SK-N-SH (cell line): ENCODE measurements around the gene GRK1. TPM values are rescaled to one million over a fixed set of nuclear protein-coding genes. Genes with fewer than 3 reads are reported as not detected.

Experiments used
- CTCF ChIA-PET: fragments of 300-600, 350-600 bp; formaldehyde crosslinking; extraction: SDS; loops from one replicate; lab custom pipeline; 2021; lab: Yijun Ruan, JAX
- POLR2A ChIA-PET: fragments of 350-600 bp; sonication (Branson Sonifier 250); formaldehyde crosslinking; extraction: SDS; loops from one replicate; lab custom pipeline; 2020; ENCODE audit warnings: antibody characterized with exemption, inconsistent platforms; lab: Yijun Ruan, JAX
- DNase-seq: peaks from one replicate; pipeline ENCODE4 v3.0.0; 2012
- H2AFZ ChIP-seq: fragments of 200-600 bp; sonication (generic); 2 replicates; pipeline ENCODE4 v1.8.1; 2016; ENCODE audit warnings: antibody characterized with exemption, mild to moderate bottlenecking, low read depth
- H3F3A ChIP-seq: fragments of 200-600 bp; sonication (generic); replicated peaks from 2 replicates; pipeline ENCODE3; 2016; ENCODE audit warnings: antibody characterized with exemption, mild to moderate bottlenecking; ENCODE audit not compliant: insufficient read depth
- H3K27ac ChIP-seq, 2 experiments: fragments of 200-500 bp in 1 of 2; fragments of 200-600 bp in 1 of 2; sonication (Bioruptor generic) in 1 of 2; sonication (generic), shearing (Covaris generic) in 1 of 2; 2 replicates each; pipeline versions ENCODE4 v1.5.1 to v1.6.1; 2014 to 2016; ENCODE audit warnings: low read depth in 2 of 2, inconsistent platforms in 1 of 2, low read length in 1 of 2, mild to moderate bottlenecking in 1 of 2, mixed read lengths in 1 of 2
- H3K27me3 ChIP-seq: fragments of 200-600 bp; sonication (generic), shearing (Covaris generic); 2 replicates; pipeline ENCODE4 v1.6.1; 2016; ENCODE audit warnings: mixed run types; ENCODE audit not compliant: insufficient read depth
- H3K36me3 ChIP-seq, 2 experiments: fragments of 200-500 bp in 1 of 2; fragments of 200-600 bp in 1 of 2; sonication (Bioruptor generic) in 1 of 2; sonication (generic) in 1 of 2; replicated peaks in 1 of 2; 2 replicates each; pipeline versions ENCODE3 to v1.5.1; 2014 to 2016; ENCODE audit warnings: low read length in 1 of 2, mild to moderate bottlenecking in 1 of 2; ENCODE audit not compliant: insufficient read depth in 2 of 2, control insufficient read depth in 1 of 2
- H3K4me1 ChIP-seq, 2 experiments: fragments of 200-500 bp in 1 of 2; fragments of 200-600 bp in 1 of 2; sonication (Bioruptor generic) in 1 of 2; sonication (generic), shearing (Covaris generic) in 1 of 2; 2 replicates each; pipeline versions ENCODE4 v1.5.1 to v1.6.1; 2014 to 2016; ENCODE audit warnings: low read depth in 1 of 2, low read length in 1 of 2, mixed run types in 1 of 2; ENCODE audit not compliant: insufficient read depth in 2 of 2, control insufficient read depth in 1 of 2
- H3K4me2 ChIP-seq: fragments of 200-600 bp; sonication (generic), shearing (Covaris generic); 2 replicates; pipeline ENCODE4 v1.6.1; 2017; ENCODE audit warnings: mixed run types
- H3K4me3 ChIP-seq, 2 experiments: fragments of 200-500 bp in 1 of 2; fragments of 200-600 bp in 1 of 2; sonication (Bioruptor generic) in 1 of 2; sonication (generic), shearing (Covaris generic) in 1 of 2; 2 replicates each; pipeline versions ENCODE4 v1.5.1 to v1.8.1; 2014 to 2016; ENCODE audit warnings: low read depth in 2 of 2, inconsistent platforms in 1 of 2, low read length in 1 of 2, mild to moderate bottlenecking in 1 of 2, mixed read lengths in 1 of 2, moderate library complexity in 1 of 2
- H3K79me2 ChIP-seq: fragments of 200-600 bp; sonication (generic); 2 replicates; pipeline ENCODE4 v1.8.1; 2017; ENCODE audit warnings: mild to moderate bottlenecking; ENCODE audit not compliant: insufficient read depth
- H3K9ac ChIP-seq: fragments of 200-600 bp; sonication (generic); 2 replicates; pipeline ENCODE4 v1.6.1; 2017; ENCODE audit warnings: mixed run types
- H3K9me2 ChIP-seq: fragments of 200-600 bp; sonication (generic); 2 replicates; pipeline ENCODE4 v1.6.1; 2017; ENCODE audit warnings: mixed run types
- H3K9me3 ChIP-seq: fragments of 200-600 bp; sonication (generic); 2 replicates; pipeline ENCODE4 v1.6.1; 2017; ENCODE audit warnings: mixed run types, mild to moderate bottlenecking, moderate library complexity
- H4K20me1 ChIP-seq: fragments of 200-600 bp; sonication (generic); 2 replicates; pipeline ENCODE4 v1.6.1; 2017; ENCODE audit warnings: mild to moderate bottlenecking, mixed run types; ENCODE audit not compliant: insufficient read depth
- CHD2 ChIP-seq: fragments of 150-350 bp; IDR thresholded peaks from 2 replicates; pipeline ENCODE4 v1.6.1; 2018; ENCODE audit warnings: low read length; ENCODE audit not compliant: partially characterized antibody
- EP300 ChIP-seq, 2 experiments: IDR thresholded peaks; 2 replicates each; pipeline versions ENCODE4 v1.4.0 to v1.6.1; 2012; ENCODE audit warnings: borderline replicate concordance in 1 of 2, low read depth in 1 of 2, low read length in 1 of 2
- EZH2phosphoT487 ChIP-seq: fragments of 200-600 bp; sonication (generic); IDR thresholded peaks from 2 replicates; pipeline ENCODE4 v1.6.1; 2017; ENCODE audit warnings: low read depth, mixed run types, mild to moderate bottlenecking, antibody characterized with exemption, moderate library complexity, borderline replicate concordance
- FOXM1 ChIP-seq: IDR thresholded peaks from 2 replicates; pipeline ENCODE4 v1.4.0; 2012; ENCODE audit warnings: low read depth, mild to moderate bottlenecking
- JUND ChIP-seq: IDR thresholded peaks from 2 replicates; pipeline ENCODE4 v1.4.0; 2012
- MAX ChIP-seq: IDR thresholded peaks from 2 replicates; pipeline ENCODE4 v1.4.0; 2012; ENCODE audit warnings: low read depth
- NRF1 ChIP-seq: IDR thresholded peaks from 2 replicates; pipeline ENCODE4 v1.6.1; 2012; ENCODE audit warnings: low read depth, mild to moderate bottlenecking, low read length
- POLR2AphosphoS5 ChIP-seq: IDR thresholded peaks from 2 replicates; pipeline ENCODE4 v1.6.1; 2012; ENCODE audit warnings: low read depth, low read length
- RFX5 ChIP-seq: IDR thresholded peaks from 2 replicates; pipeline ENCODE4 v1.6.1; 2012; ENCODE audit warnings: mild to moderate bottlenecking, improper control_type of control experiment, low read length
- TAF1 ChIP-seq: IDR thresholded peaks from 2 replicates; pipeline ENCODE4 v1.6.1; 2012; ENCODE audit warnings: low read depth, mild to moderate bottlenecking, low read length, moderate library complexity, borderline replicate concordance
- TCF12 ChIP-seq: IDR thresholded peaks from 2 replicates; pipeline ENCODE4 v1.4.0; 2012
- TEAD4 ChIP-seq: IDR thresholded peaks from 2 replicates; pipeline ENCODE4 v1.4.0; 2012; ENCODE audit warnings: mild to moderate bottlenecking, borderline replicate concordance; ENCODE audit not compliant: insufficient read depth
- USF1 ChIP-seq: IDR thresholded peaks from 2 replicates; pipeline ENCODE4 v1.4.0; 2012; ENCODE audit warnings: low read depth, borderline replicate concordance
- USF2 ChIP-seq: fragments of 150-350 bp; IDR thresholded peaks from 2 replicates; pipeline ENCODE4 v1.6.1; 2017; ENCODE audit warnings: antibody characterized with exemption, low read length, low read depth, borderline replicate concordance
- YY1 ChIP-seq: IDR thresholded peaks from 2 replicates; pipeline ENCODE4 v1.4.0; 2012; ENCODE audit warnings: low read depth, mild to moderate bottlenecking
- ZBTB33 ChIP-seq: IDR thresholded peaks from 2 replicates; pipeline ENCODE4 v1.4.0; 2012; ENCODE audit warnings: low read depth, borderline replicate concordance
- WGBS: methylation state at CpG from one replicate; pipeline ENCODE4 v1.1.6; 2017; ENCODE audit warnings: low lambda C conversion rate; 5-methylcytosine and 5-hydroxymethylcytosine counted together
- polyA plus RNA-seq, 3 experiments: library from polyadenylated mRNA; depleted of rRNA; stranded (reverse); fragments of >200 nt; gene quantifications; 2 replicates each; pipeline ENCODE4 v1.2.3, GENCODE V29; 2012
- TF ChIP-seq, protein P1 (sequence below): fragments of 200-600 bp; sonication (generic); IDR thresholded peaks from 2 replicates; pipeline ENCODE4 v1.6.1; 2017; ENCODE audit warnings: antibody characterized with exemption, mild to moderate bottlenecking, moderate library complexity
- TF ChIP-seq, protein P2 (sequence below): IDR thresholded peaks from 2 replicates; pipeline ENCODE4; 2012

GRK1 gene
- polyA plus RNA-seq, 1 of the 3 experiments (the other 2 are of a cell fraction): 0.12 TPM

GRCh38 chr13:113650731-113651148 lies 16.3 kb upstream of the GRK1 start (continued):
- TF ChIP-seq JUND (no peak), CHD2 (no peak), RFX5 (no peak)
- TF ChIP-seq, all 33 proteins: peak for 0

DNA sequence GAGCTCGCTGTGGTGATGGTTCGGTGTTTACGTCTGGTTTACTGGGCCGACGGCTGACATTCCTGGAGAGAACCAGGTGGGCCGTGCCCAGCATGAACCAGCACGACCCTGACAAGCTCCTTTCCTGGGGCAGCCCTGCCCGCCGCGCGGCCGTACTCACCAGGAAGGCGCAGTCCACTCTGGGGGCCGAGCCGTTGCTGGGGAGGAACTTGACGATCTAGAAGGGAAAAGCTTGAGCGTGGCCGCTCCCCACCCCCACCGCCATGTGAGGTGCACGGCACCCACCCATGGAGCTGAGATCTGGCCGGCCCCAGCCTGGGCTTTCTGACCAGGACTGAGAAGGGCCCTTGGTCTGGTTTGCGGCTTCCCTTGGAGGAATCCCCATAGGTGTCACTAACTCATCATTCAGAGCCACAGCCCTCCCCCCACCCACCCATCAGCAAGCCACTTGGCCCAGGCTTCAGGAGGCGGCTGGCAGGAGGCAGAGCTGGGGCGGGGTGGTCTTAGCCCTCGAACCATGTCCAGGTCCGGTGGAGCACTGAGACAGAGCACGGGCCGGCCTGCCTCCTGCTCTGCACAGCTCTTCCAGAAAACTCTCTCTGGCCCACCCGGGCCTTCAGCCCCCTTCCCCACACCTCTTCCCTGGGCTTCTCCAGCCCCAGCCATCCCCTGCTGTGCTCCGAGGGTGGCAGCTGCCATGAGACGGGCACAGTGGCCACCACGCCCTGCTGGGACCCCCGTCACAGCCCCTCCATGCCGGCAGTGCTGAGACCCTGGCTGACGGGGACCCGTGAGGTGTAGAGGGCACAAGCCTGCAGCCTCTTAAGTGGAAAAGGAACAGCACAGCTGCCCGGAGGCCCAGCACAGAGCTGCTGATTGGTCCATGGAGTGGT lies 15.3 kb upstream of the GRK1 start:
- H3K4me3 ChIP-seq: no peak overlapping the region
- H2AFZ ChIP-seq: no peak overlapping the region
- WGBS: 88% methylated on average over 13 of the region's 37 CpGs
- H3K9me2 ChIP-seq: no peaks in the 10 kb centered on the region
- no peaks in the 10 kb centered on the region for H3K36me3 ChIP-seq
- no peaks in the 10 kb centered on the region for H4K20me1 ChIP-seq
- no peak for DNase-seq
- no peaks in the 10 kb centered on the region for H3F3A ChIP-seq
- no peak overlapping the region for H3K27ac ChIP-seq
- ChIA-PET CTCF (interaction anchor here (1.0 to 2.2 kb wide), 2 partner anchors 9 to 73 kb away, joined by 3 to 9 read pairs; no protein-coding TSS in a partner anchor), POLR2A (no interaction called here)
- no peaks in the 10 kb centered on the region for H3K27me3 ChIP-seq
- no peak overlapping the region for H3K9ac ChIP-seq
- H3K4me1 ChIP-seq: peaks cover 12 to 20% of the 10 kb centered on the region in 2 experiments; a peak in 2 of 4 replicates
- H3K79me2 ChIP-seq: no peaks in the 10 kb centered on the region
- H3K9me3 ChIP-seq: no peaks in the 10 kb centered on the region
- TF ChIP-seq NRF1: no peak
- TF ChIP-seq FOXM1: no peak
- no peak for TF ChIP-seq USF2
- TF ChIP-seq TAF1: no peak
- TF ChIP-seq YY1: no peak
- no peak for TF ChIP-seq TCF12
- TF ChIP-seq RFX5: no peak
- TF ChIP-seq, protein P1, sequence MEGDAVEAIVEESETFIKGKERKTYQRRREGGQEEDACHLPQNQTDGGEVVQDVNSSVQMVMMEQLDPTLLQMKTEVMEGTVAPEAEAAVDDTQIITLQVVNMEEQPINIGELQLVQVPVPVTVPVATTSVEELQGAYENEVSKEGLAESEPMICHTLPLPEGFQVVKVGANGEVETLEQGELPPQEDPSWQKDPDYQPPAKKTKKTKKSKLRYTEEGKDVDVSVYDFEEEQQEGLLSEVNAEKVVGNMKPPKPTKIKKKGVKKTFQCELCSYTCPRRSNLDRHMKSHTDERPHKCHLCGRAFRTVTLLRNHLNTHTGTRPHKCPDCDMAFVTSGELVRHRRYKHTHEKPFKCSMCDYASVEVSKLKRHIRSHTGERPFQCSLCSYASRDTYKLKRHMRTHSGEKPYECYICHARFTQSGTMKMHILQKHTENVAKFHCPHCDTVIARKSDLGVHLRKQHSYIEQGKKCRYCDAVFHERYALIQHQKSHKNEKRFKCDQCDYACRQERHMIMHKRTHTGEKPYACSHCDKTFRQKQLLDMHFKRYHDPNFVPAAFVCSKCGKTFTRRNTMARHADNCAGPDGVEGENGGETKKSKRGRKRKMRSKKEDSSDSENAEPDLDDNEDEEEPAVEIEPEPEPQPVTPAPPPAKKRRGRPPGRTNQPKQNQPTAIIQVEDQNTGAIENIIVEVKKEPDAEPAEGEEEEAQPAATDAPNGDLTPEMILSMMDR: no peak
- TF ChIP-seq USF1: no peak
- no peak for TF ChIP-seq EP300 (IDR thresholded peaks at IDR 0.05; ENCODE audit: borderline replicate concordance in 1 of 2, low read depth in 1 of 2, low read length in 1 of 2)
- TF ChIP-seq EZH2phosphoT487: no peak
- TF ChIP-seq JUND: no peak
- no peak for TF ChIP-seq ZBTB33
- no peak for TF ChIP-seq MAX
- TF ChIP-seq POLR2AphosphoS5: no peak
- no peak for TF ChIP-seq TEAD4
- TF ChIP-seq, protein P2, sequence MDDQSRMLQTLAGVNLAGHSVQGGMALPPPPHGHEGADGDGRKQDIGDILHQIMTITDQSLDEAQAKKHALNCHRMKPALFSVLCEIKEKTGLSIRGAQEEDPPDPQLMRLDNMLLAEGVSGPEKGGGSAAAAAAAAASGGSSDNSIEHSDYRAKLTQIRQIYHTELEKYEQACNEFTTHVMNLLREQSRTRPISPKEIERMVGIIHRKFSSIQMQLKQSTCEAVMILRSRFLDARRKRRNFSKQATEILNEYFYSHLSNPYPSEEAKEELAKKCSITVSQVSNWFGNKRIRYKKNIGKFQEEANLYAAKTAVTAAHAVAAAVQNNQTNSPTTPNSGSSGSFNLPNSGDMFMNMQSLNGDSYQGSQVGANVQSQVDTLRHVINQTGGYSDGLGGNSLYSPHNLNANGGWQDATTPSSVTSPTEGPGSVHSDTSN: no peak
- H3K4me2 ChIP-seq: no peak overlapping the region
